Colonic mucosa (tissue), 4 donors: Measurements from ENCODE around the gene CNOT4. TPM values are rescaled to one million over a fixed set of nuclear protein-coding genes. Genes with fewer than 3 reads are reported as not detected.
"Not testable (repeated sequence)": the region's sequence is repeated elsewhere in the genome, so short reads cannot be mapped to it uniquely, and the experiment has no call there.

Source experiments
- DNase-seq: peaks from one replicate; pipeline ENCODE4 v3.0.0-alpha.2; 2020
- H3K27ac ChIP-seq: fragments of 200-600 bp; one replicate; pipeline ENCODE4 v1.8.0; 2021
- H3K27me3 ChIP-seq: fragments of 200-600 bp; one replicate; pipeline ENCODE4 v1.8.0; 2021
- H3K36me3 ChIP-seq: fragments of 200-600 bp; one replicate; pipeline ENCODE4 v1.8.0; 2021
- H3K4me1 ChIP-seq: fragments of 200-600 bp; one replicate; pipeline ENCODE4 v1.8.0; 2021; ENCODE audit warnings: mild to moderate bottlenecking
- H3K4me3 ChIP-seq: fragments of 200-600 bp; one replicate; pipeline ENCODE4 v1.8.0; 2021
- H3K9ac ChIP-seq, 2 donors: one replicate each; pipeline ENCODE4 v1.7.0; 2013; ENCODE audit warnings: control low read depth in 2 of 2, low read depth in 2 of 2, low read length in 2 of 2
- H3K9me3 ChIP-seq: fragments of 200-600 bp; one replicate; pipeline ENCODE4 v1.8.0; 2021
- CTCF ChIP-seq: fragments of 200-600 bp; IDR thresholded peaks from one replicate; pipeline ENCODE4 v1.8.0; 2022; ENCODE audit warnings: antibody characterized with exemption, mild to moderate bottlenecking
- intact Hi-C: fragments of 100-400 bp; cut with DNase I; formaldehyde crosslinking; loops from one replicate; pipeline ENCODE4 v1.14.1; 2022
- total RNA-seq, 2 donors: library from RNA; stranded (reverse); fragmentation: NEBNext Ultra II Directional in 1 of 2; extraction: Animal tissue kit (Norgen Biotek cat#: 25700) in 1 of 2; gene quantifications; one replicate each; pipeline ENCODE4 v1.2.1, GENCODE V29; 2021
- donor health status: healthy.
- donor health status: DM: no; HTN: no; CAD: no.
- donor health status: DM: no; HTN: no; CAD: no.

Gene CNOT4
- total RNA-seq, 2 donors from 2014 or later = 14.7 to 20.9 TPM

- Histone ChIP-seq H3K4me3 (no peak overlapping the region), H3K36me3 (no peaks in the 10 kb centered on the region), H3K4me1 (no peaks in the 10 kb centered on the region), H3K9me3 (no peaks in the 10 kb centered on the region), H3K27ac (no peak overlapping the region), H3K27me3 (no peaks in the 10 kb centered on the region), H3K9ac (no peak overlapping the region)
- intact Hi-C loops = no loop called here
- no peak for DNase-seq
- no peak for TF ChIP-seq CTCF
These were observed 60.5 kb downstream of the CNOT4 start for GRCh38 chr7:135449436-135449835.

- H3K27ac ChIP-seq = no peak overlapping the region
- no peak for DNase-seq
These were observed 61.1 kb downstream of the CNOT4 start for GRCh38 chr7:135448753-135449152.

GRCh38 chr7:135447748-135448147, 62.2 kb downstream of the CNOT4 start:
- Histone ChIP-seq H3K36me3 (no peaks in the 10 kb centered on the region), H3K4me3 (no peak overlapping the region), H3K9ac (no peak overlapping the region), H3K4me1 (no peaks in the 10 kb centered on the region), H3K9me3 (no peaks in the 10 kb centered on the region), H3K27me3 (no peaks in the 10 kb centered on the region), H3K27ac (no peak overlapping the region)
- intact Hi-C loops = no loop called here
- no peak for DNase-seq
- TF ChIP-seq CTCF = no peak

More at GRCh38 chr7:135448753-135449152, 61.1 kb downstream of the CNOT4 start:
- intact Hi-C loops = no loop called here
- no peak overlapping the region for H3K4me3 ChIP-seq
- no peaks in the 10 kb centered on the region for H3K36me3 ChIP-seq
- H3K9me3 ChIP-seq = no peaks in the 10 kb centered on the region
- no peaks in the 10 kb centered on the region for H3K4me1 ChIP-seq
- no peak overlapping the region for H3K9ac ChIP-seq
- no peaks in the 10 kb centered on the region for H3K27me3 ChIP-seq
- no peak for TF ChIP-seq CTCF

- no peaks in the 10 kb centered on the region for H3K4me1 ChIP-seq
- no peak overlapping the region for H3K4me3 ChIP-seq
- H3K36me3 ChIP-seq = no peaks in the 10 kb centered on the region
- H3K27me3 ChIP-seq = no peaks in the 10 kb centered on the region
- no peaks in the 10 kb centered on the region for H3K9me3 ChIP-seq
- intact Hi-C loops = no loop called here
- TF ChIP-seq CTCF = no peak
- DNase-seq = no peak
- no peak overlapping the region for H3K27ac ChIP-seq
- H3K9ac ChIP-seq = no peak overlapping the region
These were observed 64.2 kb downstream of the CNOT4 start for GRCh38 chr7:135445690-135446089.

GRCh38 chr7:135445266-135445665, 64.6 kb downstream of the CNOT4 start:
- H3K4me1 ChIP-seq, H3K27ac ChIP-seq, H3K27me3 ChIP-seq, DNase-seq, H3K9me3 ChIP-seq, H3K9ac ChIP-seq, H3K4me3 ChIP-seq, H3K36me3 ChIP-seq, intact Hi-C loops: not testable (repeated sequence)

GRCh38 chr7:135441791-135442190, 68.1 kb downstream of the CNOT4 start:
- intact Hi-C loops = no loop called here
- Histone ChIP-seq H3K27ac (no peak overlapping the region), H3K4me1 (no peaks in the 10 kb centered on the region), H3K9ac (no peak overlapping the region), H3K27me3 (no peaks in the 10 kb centered on the region), H3K9me3 (no peaks in the 10 kb centered on the region), H3K4me3 (no peak overlapping the region), H3K36me3 (no peaks in the 10 kb centered on the region)
- DNase-seq = no peak
- TF ChIP-seq CTCF = no peak
